ENCODE measurements around the gene TARBP2.

DNA sequence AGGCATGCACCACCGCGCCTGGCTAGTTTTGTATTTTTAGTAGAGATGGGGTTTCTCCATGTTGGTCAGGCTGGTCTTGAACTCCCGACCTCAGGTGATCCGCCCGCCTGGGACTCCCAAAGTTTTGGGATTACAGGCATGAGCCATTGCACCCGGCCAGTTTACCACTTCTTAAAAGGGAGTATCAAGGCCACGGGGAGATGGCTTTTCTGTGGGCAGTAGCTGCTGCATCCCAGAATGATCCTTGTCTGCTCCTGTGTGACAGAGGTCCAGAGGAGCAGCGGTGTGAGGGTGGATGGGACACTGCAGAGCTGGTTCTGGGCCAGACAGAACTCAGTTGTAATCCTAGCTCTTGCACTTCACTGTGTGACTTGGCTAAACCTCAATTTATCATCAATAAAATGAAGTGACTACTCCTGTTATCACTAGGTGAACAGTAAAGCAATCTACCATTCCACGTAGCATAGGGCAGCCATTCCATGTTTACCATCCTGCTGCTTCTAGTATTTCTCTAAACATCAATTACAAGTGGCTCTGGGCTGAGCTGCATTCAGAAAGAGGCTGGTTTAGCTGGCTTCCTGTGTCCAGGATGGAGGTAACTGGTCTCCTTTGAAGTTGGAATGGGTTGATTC is 9.2 kb downstream of the TARBP2 start:
- TF ChIP-seq, protein P1, sequence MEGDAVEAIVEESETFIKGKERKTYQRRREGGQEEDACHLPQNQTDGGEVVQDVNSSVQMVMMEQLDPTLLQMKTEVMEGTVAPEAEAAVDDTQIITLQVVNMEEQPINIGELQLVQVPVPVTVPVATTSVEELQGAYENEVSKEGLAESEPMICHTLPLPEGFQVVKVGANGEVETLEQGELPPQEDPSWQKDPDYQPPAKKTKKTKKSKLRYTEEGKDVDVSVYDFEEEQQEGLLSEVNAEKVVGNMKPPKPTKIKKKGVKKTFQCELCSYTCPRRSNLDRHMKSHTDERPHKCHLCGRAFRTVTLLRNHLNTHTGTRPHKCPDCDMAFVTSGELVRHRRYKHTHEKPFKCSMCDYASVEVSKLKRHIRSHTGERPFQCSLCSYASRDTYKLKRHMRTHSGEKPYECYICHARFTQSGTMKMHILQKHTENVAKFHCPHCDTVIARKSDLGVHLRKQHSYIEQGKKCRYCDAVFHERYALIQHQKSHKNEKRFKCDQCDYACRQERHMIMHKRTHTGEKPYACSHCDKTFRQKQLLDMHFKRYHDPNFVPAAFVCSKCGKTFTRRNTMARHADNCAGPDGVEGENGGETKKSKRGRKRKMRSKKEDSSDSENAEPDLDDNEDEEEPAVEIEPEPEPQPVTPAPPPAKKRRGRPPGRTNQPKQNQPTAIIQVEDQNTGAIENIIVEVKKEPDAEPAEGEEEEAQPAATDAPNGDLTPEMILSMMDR (tag by site-specific recombination; IDR thresholded peaks at IDR 0.05) = no peak
- TF ChIP-seq MYNN (tag by site-specific recombination; IDR thresholded peaks at IDR 0.05; ENCODE audit: borderline replicate concordance) = no peak
- no peak for TF ChIP-seq ZNF660 (tag by site-specific recombination; IDR thresholded peaks at IDR 0.05)
- TF ChIP-seq KLF7 (tag by site-specific recombination; IDR thresholded peaks at IDR 0.05; ENCODE audit: borderline replicate concordance) = no peak
- no peak for TF ChIP-seq SP2 (tag by site-specific recombination; IDR thresholded peaks at IDR 0.05)

Measured in HEK293 (cell line).